Peyer's patch (tissue), 4 donors: ENCODE data around the gene WWTR1. TPM values are rescaled to one million over a fixed set of nuclear protein-coding genes. Genes with fewer than 3 reads are reported as not detected.

ENCODE experiments used
- DNase-seq, 3 donors: peaks; one replicate each; pipeline ENCODE4 v3.0.0-alpha.2; 2017 to 2019
- H3K27ac ChIP-seq, 4 donors: fragments of 200-600 bp; sonication (generic); one replicate each; pipeline ENCODE4 v1.5.1; 2016 to 2019
- H3K27me3 ChIP-seq, 2 donors: fragments of 200-600 bp; sonication (generic); one replicate each; pipeline ENCODE4 v1.5.1; 2019
- H3K36me3 ChIP-seq, 3 donors: fragments of 200-600 bp; sonication (generic); one replicate each; pipeline ENCODE4 v1.5.1; 2016 to 2019
- H3K4me1 ChIP-seq, 4 donors: fragments of 200-600 bp; sonication (generic); one replicate each; pipeline ENCODE4 v1.5.1; 2016 to 2019
- H3K4me3 ChIP-seq, 4 donors: fragments of 200-600 bp; sonication (generic); 1 replicate in 3 of 4; 2 replicates in 1 of 4; pipeline ENCODE4 v1.5.1; 2016 to 2019; ENCODE audit warnings: mild to moderate bottlenecking in 1 of 4
- H3K9me3 ChIP-seq, 4 donors: fragments of 200-600 bp; sonication (generic); one replicate each; pipeline ENCODE4 v1.5.1; 2016 to 2019; ENCODE audit warnings: mild to moderate bottlenecking in 1 of 4
- POLR2A ChIP-seq, 2 donors: fragments of 450-650 bp; IDR thresholded peaks; one replicate each; pipeline ENCODE4 v1.5.1; 2017; ENCODE audit warnings: antibody characterized with exemption in 2 of 2, mild to moderate bottlenecking in 2 of 2, moderate library complexity in 2 of 2
- total RNA-seq, 4 donors: library from RNA; depleted of rRNA; stranded (reverse); fragments of >200 nt; gene quantifications; one replicate each; pipeline ENCODE4 v1.1.0, GENCODE V29; 2016
- TF ChIP-seq, protein P1 (sequence below), 6 experiments: fragments of 450-650 bp in 4 of 6; fragments of 200-600 bp in 2 of 6; sonication (generic) in 1 of 6; IDR thresholded peaks; one replicate each; pipeline ENCODE4 v1.5.1; 2017 to 2019; ENCODE audit warnings: antibody characterized with exemption in 6 of 6, mild to moderate bottlenecking in 3 of 6, moderate library complexity in 1 of 6

The WWTR1 gene
- total RNA-seq, 4 donors from 2014 or later: 13.8 to 62.7 (median 18.5) TPM

GRCh38 chr3:149589332-149589731, 68.5 kb downstream of the WWTR1 start:
- DNase-seq: no peak
- peak overlapping the region in 2 of 4 donors; percentile 36 to 56 for H3K27ac ChIP-seq
- H3K36me3 ChIP-seq: no peaks in the 10 kb centered on the region
- H3K9me3 ChIP-seq: no peaks in the 10 kb centered on the region
- H3K4me1 ChIP-seq: peaks cover 0 to 21% (median 0%) of the 10 kb centered on the region in 4 donors
- TF ChIP-seq, protein P1, sequence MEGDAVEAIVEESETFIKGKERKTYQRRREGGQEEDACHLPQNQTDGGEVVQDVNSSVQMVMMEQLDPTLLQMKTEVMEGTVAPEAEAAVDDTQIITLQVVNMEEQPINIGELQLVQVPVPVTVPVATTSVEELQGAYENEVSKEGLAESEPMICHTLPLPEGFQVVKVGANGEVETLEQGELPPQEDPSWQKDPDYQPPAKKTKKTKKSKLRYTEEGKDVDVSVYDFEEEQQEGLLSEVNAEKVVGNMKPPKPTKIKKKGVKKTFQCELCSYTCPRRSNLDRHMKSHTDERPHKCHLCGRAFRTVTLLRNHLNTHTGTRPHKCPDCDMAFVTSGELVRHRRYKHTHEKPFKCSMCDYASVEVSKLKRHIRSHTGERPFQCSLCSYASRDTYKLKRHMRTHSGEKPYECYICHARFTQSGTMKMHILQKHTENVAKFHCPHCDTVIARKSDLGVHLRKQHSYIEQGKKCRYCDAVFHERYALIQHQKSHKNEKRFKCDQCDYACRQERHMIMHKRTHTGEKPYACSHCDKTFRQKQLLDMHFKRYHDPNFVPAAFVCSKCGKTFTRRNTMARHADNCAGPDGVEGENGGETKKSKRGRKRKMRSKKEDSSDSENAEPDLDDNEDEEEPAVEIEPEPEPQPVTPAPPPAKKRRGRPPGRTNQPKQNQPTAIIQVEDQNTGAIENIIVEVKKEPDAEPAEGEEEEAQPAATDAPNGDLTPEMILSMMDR (IDR thresholded peaks at IDR 0.05): no peak
- TF ChIP-seq POLR2A (IDR thresholded peaks at IDR 0.05): no peak
- no peaks in the 10 kb centered on the region for H3K27me3 ChIP-seq
- H3K4me3 ChIP-seq: no peak overlapping the region

- peak overlapping the region in 2 of 4 donors; percentile 36 to 56 for H3K27ac ChIP-seq
- TF ChIP-seq POLR2A (IDR thresholded peaks at IDR 0.05): no peak
- TF ChIP-seq, protein P1 (IDR thresholded peaks at IDR 0.05): no peak
- no peaks in the 10 kb centered on the region for H3K9me3 ChIP-seq
- no peaks in the 10 kb centered on the region for H3K27me3 ChIP-seq
- no peak overlapping the region for H3K4me3 ChIP-seq
- peaks cover 0 to 21% (median 0%) of the 10 kb centered on the region in 4 donors for H3K4me1 ChIP-seq
- DNase-seq: no peak
- H3K36me3 ChIP-seq: no peaks in the 10 kb centered on the region
Observed at GRCh38 chr3:149588909-149589308, 68.9 kb downstream of the WWTR1 start.

- DNase-seq: no peak
- H3K27ac ChIP-seq: no peak overlapping the region
Observed at GRCh38 chr3:149587383-149587782, 70.4 kb downstream of the WWTR1 start.

GRCh38 chr3:149586871-149587270, 71.0 kb downstream of the WWTR1 start:
- H3K36me3 ChIP-seq: no peaks in the 10 kb centered on the region
- H3K27me3 ChIP-seq: no peaks in the 10 kb centered on the region
- TF ChIP-seq, protein P1 (IDR thresholded peaks at IDR 0.05): no peak
- TF ChIP-seq POLR2A (IDR thresholded peaks at IDR 0.05): no peak
- peaks cover 0 to 20% (median 1%) of the 10 kb centered on the region in 4 donors for H3K4me1 ChIP-seq
- no peak overlapping the region for H3K27ac ChIP-seq
- DNase-seq: no peak
- no peaks in the 10 kb centered on the region for H3K9me3 ChIP-seq
- no peak overlapping the region for H3K4me3 ChIP-seq

More at GRCh38 chr3:149587383-149587782, 70.4 kb downstream of the WWTR1 start:
- TF ChIP-seq, protein P1 (IDR thresholded peaks at IDR 0.05): no peak
- no peaks in the 10 kb centered on the region for H3K27me3 ChIP-seq
- H3K9me3 ChIP-seq: no peaks in the 10 kb centered on the region
- H3K36me3 ChIP-seq: no peaks in the 10 kb centered on the region
- H3K4me1 ChIP-seq: peaks cover 0 to 15% (median 0%) of the 10 kb centered on the region in 4 donors
- no peak overlapping the region for H3K4me3 ChIP-seq

GRCh38 chr3:149585401-149585726, 72.5 kb downstream of the WWTR1 start:
- TF ChIP-seq, protein P1 (IDR thresholded peaks at IDR 0.05): no peak
- TF ChIP-seq POLR2A (IDR thresholded peaks at IDR 0.05): no peak
- H3K27me3 ChIP-seq: no peaks in the 10 kb centered on the region
- no peaks in the 10 kb centered on the region for H3K9me3 ChIP-seq
- no peaks in the 10 kb centered on the region for H3K36me3 ChIP-seq
- H3K4me3 ChIP-seq: no peak overlapping the region
- peaks cover 0 to 31% (median 3%) of the 10 kb centered on the region in 4 donors for H3K4me1 ChIP-seq
- DNase-seq: no peak
- H3K27ac ChIP-seq: no peak overlapping the region
